Right kidney (tissue), 1 donor: ENCODE results near the gene NDUFA13.

Source experiments
- DNase-seq: peaks from one replicate; pipeline ENCODE4 v3.0.0-alpha.2; 2016

Gene NDUFA13

GRCh38 chr19:19568802-19569756 is 53.1 kb downstream of the NDUFA13 start:
- DNase-seq, result no peak

DNA sequence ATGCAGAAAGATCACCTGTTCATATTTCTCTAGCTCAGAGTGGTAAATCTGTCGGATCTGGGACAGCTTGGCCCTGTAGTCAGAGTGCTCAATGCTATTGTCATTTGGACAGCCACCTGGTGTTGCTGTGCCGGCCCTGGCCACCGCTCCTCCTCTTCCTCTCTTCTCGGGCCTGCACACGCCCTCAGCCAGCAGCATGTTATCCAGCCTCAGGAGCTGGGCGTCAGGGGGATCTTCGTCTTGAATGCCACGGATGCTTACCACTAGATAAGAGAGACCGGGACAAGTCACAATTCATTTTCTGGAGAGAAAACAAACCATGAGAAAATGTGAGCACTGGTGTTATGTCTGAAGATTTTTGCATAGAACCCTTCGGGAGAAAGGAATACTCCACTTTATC is 54.5 kb downstream of the NDUFA13 start:
- DNase-seq, result no peak

DNA sequence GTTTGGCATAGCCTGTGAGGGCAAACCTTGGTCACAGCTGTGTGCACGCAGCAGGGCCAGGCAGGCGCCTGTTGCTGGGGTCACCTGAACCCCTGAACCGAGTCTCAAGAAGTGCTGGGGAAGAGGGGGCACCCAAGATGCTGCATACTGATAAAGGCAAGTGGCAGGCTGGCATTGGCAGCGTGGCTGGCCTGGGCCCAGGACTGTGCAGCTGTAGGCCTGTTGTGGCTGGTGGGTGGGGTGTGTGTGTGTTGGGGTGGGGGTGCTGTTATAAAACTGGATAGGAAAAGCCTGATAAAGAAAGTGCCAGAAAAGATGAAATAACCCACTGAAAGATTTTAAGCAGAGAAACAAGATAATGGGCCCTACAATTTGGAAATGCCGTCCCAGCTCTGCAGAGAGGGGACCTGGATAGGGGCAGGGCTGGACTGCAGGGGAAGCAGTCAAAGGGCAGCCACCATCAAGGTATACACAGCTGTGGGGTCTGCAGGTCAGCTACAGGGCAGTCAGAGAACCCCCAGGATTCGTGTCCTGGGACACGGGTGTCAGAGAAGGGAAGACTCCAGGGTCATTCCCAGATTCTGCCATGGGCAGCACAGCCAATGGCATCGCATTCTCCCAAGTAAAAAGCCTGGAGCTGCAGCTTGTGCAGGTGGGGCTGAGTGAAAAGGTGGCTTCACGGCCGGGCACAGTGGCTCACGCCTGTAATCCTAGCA is 55.2 kb downstream of the NDUFA13 start:
- DNase-seq, result no peak

DNA sequence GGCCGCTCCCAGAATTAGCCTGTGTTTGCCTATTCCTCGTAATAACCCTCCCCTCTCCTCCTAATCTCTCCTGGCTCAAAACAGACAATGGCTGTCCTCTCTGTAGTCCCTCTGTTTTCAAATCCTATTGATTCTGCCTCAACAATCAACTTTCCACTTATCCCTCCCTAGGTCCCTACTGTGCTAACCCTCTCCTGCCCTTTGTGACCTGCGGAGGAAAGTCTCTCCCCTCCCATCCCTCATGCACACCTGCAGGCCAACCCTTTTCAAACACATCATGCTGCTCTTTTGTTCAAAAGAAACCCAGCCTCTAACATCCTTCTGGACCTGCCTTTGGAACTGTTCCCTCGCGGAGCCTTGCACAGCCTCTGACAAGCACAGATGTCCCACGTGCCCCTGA is 59.4 kb downstream of the NDUFA13 start:
- no peak for DNase-seq
